Esophagus squamous epithelium (tissue), 5 donors: ENCODE results near the gene CHST2. TPM values are rescaled to one million over a fixed set of nuclear protein-coding genes. Genes with fewer than 3 reads are reported as not detected.
A peak's percentile ranks its signal among the peaks of the same experiment; 100 is the strongest.

Source experiments
- DNase-seq: peaks from one replicate; lab custom pipeline; 2025; lab: John Stamatoyannopoulos, UW
- H3K27ac ChIP-seq, 4 donors: fragments of 200-600 bp; sonication (generic); one replicate each; pipeline ENCODE4 v1.5.1; 2016 to 2019; ENCODE audit warnings: mild to moderate bottlenecking in 1 of 4
- H3K27me3 ChIP-seq, 4 donors: fragments of 200-600 bp; sonication (generic); 1 replicate in 3 of 4; 2 replicates in 1 of 4; pipeline versions ENCODE4 v1.5.1 to v1.6.0; 2017 to 2021; ENCODE audit warnings: antibody characterized with exemption in 1 of 4
- H3K36me3 ChIP-seq, 3 donors: fragments of 200-600 bp; sonication (generic); one replicate each; pipeline ENCODE4 v1.5.1; 2016 to 2019
- H3K4me1 ChIP-seq, 3 donors: fragments of 200-600 bp; sonication (generic); one replicate each; pipeline ENCODE4 v1.5.1; 2017 to 2019
- H3K4me3 ChIP-seq, 4 donors: fragments of 200-600 bp; sonication (generic); 1 replicate in 3 of 4; 2 replicates in 1 of 4; pipeline ENCODE4 v1.5.1; 2016 to 2019; ENCODE audit warnings: mild to moderate bottlenecking in 2 of 4, moderate library complexity in 1 of 4
- H3K9me3 ChIP-seq, 3 donors: fragments of 200-600 bp; sonication (generic); one replicate each; pipeline ENCODE4 v1.5.1; 2016 to 2019
- POLR2A ChIP-seq, 4 donors: fragments of 450-650 bp; IDR thresholded peaks; one replicate each; pipeline ENCODE4 v1.6.1; 2017; ENCODE audit warnings: antibody characterized with exemption in 4 of 4, mild to moderate bottlenecking in 4 of 4, moderate library complexity in 3 of 4
- WGBS, 2 donors: methylation state at CpG; one replicate each; pipeline ENCODE4 v1.1.5; 2018; 5-methylcytosine and 5-hydroxymethylcytosine counted together
- intact Hi-C: fragments of 100-400 bp; cut with DNase I; formaldehyde crosslinking; loops from one replicate; pipeline ENCODE4 v1.15.0; 2022
- total RNA-seq, 4 donors: library from RNA; depleted of rRNA; stranded (reverse); fragments of >200 nt; gene quantifications; one replicate each; pipeline ENCODE4 v1.1.0, GENCODE V29; 2016
- TF ChIP-seq, protein P1 (sequence below), 6 experiments: fragments of 450-650 bp in 4 of 6; fragments of 200-600 bp in 2 of 6; sonication (generic) in 2 of 6; IDR thresholded peaks; one replicate each; pipeline ENCODE4 v1.5.1; 2016 to 2019; ENCODE audit warnings: antibody characterized with exemption in 6 of 6, mild to moderate bottlenecking in 4 of 6, moderate library complexity in 4 of 6
- donor health status: DM: yes; HTN: yes; CAD: no.

Gene CHST2
- total RNA-seq, 4 donors from 2014 or later = 0.76 to 3.1 (median 1.6) TPM

DNA sequence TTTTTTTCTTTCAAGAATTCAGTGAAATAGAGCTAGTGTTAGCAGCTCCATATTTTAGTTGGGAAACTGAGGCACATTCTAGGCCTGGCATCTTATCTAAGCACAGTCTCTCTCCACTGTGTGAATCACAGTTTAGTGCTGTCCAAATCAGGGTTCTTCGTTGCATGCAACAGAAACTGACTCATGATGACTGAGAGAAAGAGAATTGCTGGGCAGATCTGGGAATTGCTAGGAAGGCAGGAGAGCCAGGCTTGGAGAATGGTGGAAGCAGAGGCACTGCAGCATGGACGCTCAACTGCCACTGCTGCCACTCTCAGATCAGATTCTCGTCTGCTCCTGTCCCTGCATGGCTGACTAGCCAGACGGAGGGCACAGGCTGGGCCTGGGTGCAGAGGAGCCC, 40.7 kb upstream of the CHST2 start:
- TF ChIP-seq, protein P1, sequence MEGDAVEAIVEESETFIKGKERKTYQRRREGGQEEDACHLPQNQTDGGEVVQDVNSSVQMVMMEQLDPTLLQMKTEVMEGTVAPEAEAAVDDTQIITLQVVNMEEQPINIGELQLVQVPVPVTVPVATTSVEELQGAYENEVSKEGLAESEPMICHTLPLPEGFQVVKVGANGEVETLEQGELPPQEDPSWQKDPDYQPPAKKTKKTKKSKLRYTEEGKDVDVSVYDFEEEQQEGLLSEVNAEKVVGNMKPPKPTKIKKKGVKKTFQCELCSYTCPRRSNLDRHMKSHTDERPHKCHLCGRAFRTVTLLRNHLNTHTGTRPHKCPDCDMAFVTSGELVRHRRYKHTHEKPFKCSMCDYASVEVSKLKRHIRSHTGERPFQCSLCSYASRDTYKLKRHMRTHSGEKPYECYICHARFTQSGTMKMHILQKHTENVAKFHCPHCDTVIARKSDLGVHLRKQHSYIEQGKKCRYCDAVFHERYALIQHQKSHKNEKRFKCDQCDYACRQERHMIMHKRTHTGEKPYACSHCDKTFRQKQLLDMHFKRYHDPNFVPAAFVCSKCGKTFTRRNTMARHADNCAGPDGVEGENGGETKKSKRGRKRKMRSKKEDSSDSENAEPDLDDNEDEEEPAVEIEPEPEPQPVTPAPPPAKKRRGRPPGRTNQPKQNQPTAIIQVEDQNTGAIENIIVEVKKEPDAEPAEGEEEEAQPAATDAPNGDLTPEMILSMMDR (IDR thresholded peaks at IDR 0.05) = no peak
- TF ChIP-seq POLR2A (IDR thresholded peaks at IDR 0.05) = no peak
- Histone ChIP-seq H3K27ac (no peak overlapping the region), H3K9me3 (no peaks in the 10 kb centered on the region), H3K4me3 (no peak overlapping the region), H3K4me1 (no peaks in the 10 kb centered on the region), H3K27me3 (no peaks in the 10 kb centered on the region), H3K36me3 (no peaks in the 10 kb centered on the region)
- no peak for DNase-seq
- intact Hi-C loops = no loop called here
- WGBS, 2 donors = 74 to 80% methylated on average over 1 to 3 of the region's 4 CpGs

DNA sequence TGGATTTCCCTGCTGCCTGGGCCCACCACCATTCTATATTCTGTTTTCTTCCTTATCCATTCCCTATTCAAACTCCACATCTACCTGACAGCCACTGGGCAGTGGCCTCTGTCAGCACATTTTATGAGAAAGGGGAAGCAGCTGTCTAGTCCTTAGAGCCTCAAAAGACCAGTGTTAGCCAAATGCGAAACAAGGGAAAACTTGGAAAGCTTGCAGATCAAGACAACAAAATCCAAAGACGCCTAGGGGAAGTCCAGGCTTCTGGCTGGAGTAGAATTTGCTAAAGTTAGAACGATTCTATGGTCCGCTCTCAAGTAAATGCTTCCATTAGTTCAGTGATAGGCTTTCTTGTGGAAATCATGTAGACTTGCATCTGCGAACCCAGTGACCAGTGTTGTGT, 39.4 kb upstream of the CHST2 start:
- no peaks in the 10 kb centered on the region for H3K4me1 ChIP-seq
- intact Hi-C loops = no loop called here
- TF ChIP-seq, protein P1 (IDR thresholded peaks at IDR 0.05) = no peak
- no peak for TF ChIP-seq POLR2A (IDR thresholded peaks at IDR 0.05)
- no peak for DNase-seq
- H3K27ac ChIP-seq = no peak overlapping the region
- no peaks in the 10 kb centered on the region for H3K27me3 ChIP-seq
- no peak overlapping the region for H3K4me3 ChIP-seq
- no peaks in the 10 kb centered on the region for H3K9me3 ChIP-seq
- no peaks in the 10 kb centered on the region for H3K36me3 ChIP-seq
- WGBS, 2 donors = 84 to 88% methylated on average over 5 of the region's 5 CpGs

DNA sequence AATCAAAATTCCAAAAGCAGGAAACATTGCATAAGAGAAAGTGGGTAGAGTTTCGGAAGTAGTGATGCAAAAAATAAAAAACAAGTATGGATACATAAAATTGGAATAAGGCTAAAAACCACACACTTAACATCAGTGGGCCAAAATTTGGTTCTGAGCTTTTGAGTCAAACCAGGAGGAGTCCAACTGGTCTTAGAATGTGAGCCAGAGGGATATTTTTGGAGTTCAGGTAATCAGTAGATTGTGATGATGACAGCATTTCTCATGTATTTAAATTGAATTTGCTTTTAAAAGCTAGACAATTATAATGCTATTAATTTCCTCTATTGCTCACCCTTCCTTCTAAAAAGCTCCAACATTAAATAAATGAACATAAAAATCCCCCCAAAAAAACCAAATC, 38.2 kb upstream of the CHST2 start:
- Histone ChIP-seq H3K9me3 (no peaks in the 10 kb centered on the region), H3K27me3 (no peaks in the 10 kb centered on the region), H3K4me3 (no peak overlapping the region), H3K27ac (no peak overlapping the region), H3K36me3 (no peaks in the 10 kb centered on the region), H3K4me1 (no peaks in the 10 kb centered on the region)
- 73 to 81% methylated on average over 1 of the region's 1 CpG for WGBS, 2 donors
- TF ChIP-seq POLR2A (IDR thresholded peaks at IDR 0.05) = no peak
- intact Hi-C loops = no loop called here
- no peak for DNase-seq

GRCh38 chr3:143081844-143082778, 37.5 kb upstream of the CHST2 start:
- no peak overlapping the region for H3K27ac ChIP-seq
- H3K4me1 ChIP-seq = no peaks in the 10 kb centered on the region
- H3K27me3 ChIP-seq = no peaks in the 10 kb centered on the region
- no peaks in the 10 kb centered on the region for H3K9me3 ChIP-seq
- intact Hi-C loops = no loop called here
- no peaks in the 10 kb centered on the region for H3K36me3 ChIP-seq
- TF ChIP-seq, protein P1 (IDR thresholded peaks at IDR 0.05) = no peak
- TF ChIP-seq POLR2A (IDR thresholded peaks at IDR 0.05) = no peak
- peak overlapping the region in 1 of 4 donors; percentile 8 for H3K4me3 ChIP-seq
- DNase-seq = peak; percentile 1
- 69 to 72% methylated on average over 19 of the region's 19 CpGs for WGBS, 2 donors

DNA sequence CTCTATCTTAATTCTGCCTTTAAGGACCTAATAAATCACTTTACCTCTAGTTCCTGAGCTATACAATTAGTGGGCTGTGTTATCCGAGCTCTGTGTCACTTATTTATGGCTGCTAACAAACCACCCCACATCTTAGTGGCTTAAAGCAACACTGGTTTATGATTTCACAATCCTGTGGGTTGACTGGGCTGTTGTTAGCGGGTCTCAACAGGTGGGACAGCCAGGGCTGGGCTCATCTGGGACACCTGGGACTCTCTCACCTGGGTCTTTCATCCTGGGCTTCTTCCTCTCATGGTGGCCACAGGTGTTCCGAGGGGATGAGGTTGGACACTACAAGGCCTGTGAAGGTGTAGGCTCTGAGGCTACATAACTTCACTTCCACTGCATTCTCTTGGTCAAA, 35.8 kb upstream of the CHST2 start:
- TF ChIP-seq, protein P1 (IDR thresholded peaks at IDR 0.05) = no peak
- TF ChIP-seq POLR2A (IDR thresholded peaks at IDR 0.05) = no peak
- Histone ChIP-seq H3K4me3 (no peak overlapping the region), H3K36me3 (no peaks in the 10 kb centered on the region), H3K27ac (no peak overlapping the region), H3K4me1 (no peaks in the 10 kb centered on the region), H3K9me3 (no peaks in the 10 kb centered on the region), H3K27me3 (no peaks in the 10 kb centered on the region)
- DNase-seq = no peak
- intact Hi-C loops = no loop called here
- WGBS, 2 donors = 74 to 87% methylated on average over 3 of the region's 3 CpGs
